Activated CD4-positive, CD25-positive, alpha-beta regulatory T cell treated with anti-CD3 and anti-CD28 coated beads, Interleukin-2, amount 50 U/mL, for 16 hours (primary cell): ENCODE measurements around the gene C1orf50.
"Not testable (repeated sequence)": the region's sequence is repeated elsewhere in the genome, so short reads cannot be mapped to it uniquely, and the experiment has no call there.

Experiments used
- DNase-seq: peaks from one replicate; pipeline ENCODE4 v3.0.0-alpha.2; 2020; ENCODE audit warnings: low read depth, low spot score

C1orf50 gene

DNA sequence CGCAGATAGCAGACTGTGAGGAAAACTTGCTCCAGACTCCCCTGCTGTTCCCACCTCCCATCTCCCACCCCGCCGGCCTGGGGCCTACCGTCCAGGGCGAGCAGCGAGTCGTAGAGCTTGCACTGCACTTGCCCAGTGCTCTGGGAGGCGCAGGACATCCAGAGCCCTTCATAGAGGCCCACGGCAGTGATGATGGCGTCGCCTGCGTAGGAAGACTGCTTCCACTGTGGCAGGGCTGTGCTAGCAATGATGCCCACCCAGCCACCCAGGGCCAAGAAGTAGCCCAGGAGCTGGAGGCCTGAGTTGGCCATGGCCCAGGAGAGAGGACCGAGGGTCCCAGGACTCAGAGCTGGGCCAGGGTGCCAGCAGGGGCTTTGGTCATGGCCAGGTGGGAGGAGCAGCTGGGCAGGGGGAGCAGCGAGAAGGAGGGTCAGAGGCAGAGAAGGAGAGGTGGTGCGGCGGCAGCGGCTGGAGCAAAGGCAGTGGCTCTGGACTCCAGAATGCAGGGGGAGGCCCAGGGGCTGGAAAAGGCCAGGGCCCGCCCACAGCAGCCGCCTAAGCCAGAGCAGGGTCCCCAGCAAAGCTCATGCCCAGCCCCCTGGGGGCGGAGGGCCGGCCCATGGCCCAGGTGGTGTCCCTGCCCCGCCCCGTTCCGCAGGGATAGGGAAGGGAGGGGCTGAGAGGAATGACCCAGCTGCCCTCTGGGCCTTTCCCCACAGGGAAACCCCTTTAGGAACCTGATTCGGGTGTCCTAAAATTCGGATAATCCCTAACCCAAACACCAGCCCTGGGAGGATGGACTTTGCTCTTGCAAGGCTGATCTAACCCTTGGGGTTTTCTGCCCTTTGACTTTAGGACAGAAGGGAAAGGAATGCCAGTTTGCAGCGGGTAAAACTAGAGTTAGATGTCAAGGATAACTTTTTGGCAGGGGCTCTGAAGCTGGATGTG, 27.0 kb upstream of the C1orf50 start, which contains the start of gene CLDN19:
Gene CLDN19, minus strand, starts transcription at position 484 of the 948 bp plus-strand sequence. Its CDS starts 173 bp downstream, at position 311.
- no peak for DNase-seq

DNA sequence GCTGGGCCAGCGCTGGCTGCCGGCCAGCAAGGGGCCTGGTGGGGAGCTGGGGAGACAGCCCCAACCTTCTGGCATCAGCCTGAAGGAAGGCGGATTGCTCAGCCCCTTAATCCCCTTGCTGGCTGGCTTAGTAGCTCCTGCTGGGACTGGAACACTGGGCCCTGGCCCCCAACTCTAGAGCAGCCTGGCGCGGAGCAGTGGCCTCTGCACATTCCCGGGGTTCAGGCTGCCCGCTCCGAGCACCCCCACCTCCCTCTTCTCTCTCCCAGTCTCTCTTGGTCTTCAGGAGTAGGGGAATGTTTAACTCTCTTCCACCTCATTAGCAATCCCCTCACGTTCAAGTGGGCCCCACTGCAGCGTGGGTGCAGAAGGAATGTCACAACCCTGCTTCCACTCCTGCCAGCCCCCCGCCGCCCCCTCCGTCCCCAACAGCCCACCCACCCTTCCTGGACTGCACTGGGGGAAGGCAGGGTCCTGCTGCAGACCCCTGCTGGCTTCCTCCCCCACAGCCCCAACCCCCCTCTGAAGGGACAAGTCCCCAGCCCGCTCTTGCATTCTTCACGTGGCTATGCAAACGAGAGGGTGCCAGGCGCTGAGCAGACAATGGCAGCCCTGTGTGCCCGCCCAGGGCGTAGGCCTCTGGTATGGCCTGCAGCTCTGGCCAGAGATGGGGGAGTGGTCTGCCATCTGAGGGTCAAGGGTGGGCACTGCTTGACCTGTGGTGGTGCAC, 26.0 kb upstream of the C1orf50 start:
- DNase-seq, result no peak

DNA sequence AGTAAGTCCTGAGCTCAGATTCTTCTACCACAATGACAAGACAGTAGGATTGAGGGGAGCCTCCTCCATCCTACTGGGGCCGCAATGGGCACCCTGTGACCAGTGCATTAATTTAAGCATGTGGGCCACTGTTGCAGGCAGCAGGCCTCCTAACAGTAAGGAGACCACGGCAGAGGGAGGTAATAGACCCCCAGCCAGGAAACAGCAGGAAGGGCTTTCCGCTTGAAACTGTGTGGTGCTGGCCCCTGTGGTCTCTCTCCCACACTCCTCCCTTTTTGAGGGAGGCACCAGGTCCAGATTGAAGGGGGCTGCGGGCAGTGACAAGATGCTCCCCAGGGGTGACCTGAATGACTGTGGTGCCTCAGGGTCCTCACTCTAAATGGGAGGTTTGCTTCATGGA, 25.3 kb upstream of the C1orf50 start:
- DNase-seq, result no peak

GRCh38 chr1:42742141-42742540, 24.9 kb upstream of the C1orf50 start:
- DNase-seq, result no peak

GRCh38 chr1:42742617-42743316, 24.3 kb upstream of the C1orf50 start:
- DNase-seq, result no peak

- no peak for DNase-seq
These were observed 23.5 kb upstream of the C1orf50 start for GRCh38 chr1:42743317-42744147.

- DNase-seq, result no peak
These were observed 23.0 kb upstream of the C1orf50 start for GRCh38 chr1:42744148-42744413.

- no peak for DNase-seq
These were observed 21.2 kb upstream of the C1orf50 start for GRCh38 chr1:42745851-42746250.

DNA sequence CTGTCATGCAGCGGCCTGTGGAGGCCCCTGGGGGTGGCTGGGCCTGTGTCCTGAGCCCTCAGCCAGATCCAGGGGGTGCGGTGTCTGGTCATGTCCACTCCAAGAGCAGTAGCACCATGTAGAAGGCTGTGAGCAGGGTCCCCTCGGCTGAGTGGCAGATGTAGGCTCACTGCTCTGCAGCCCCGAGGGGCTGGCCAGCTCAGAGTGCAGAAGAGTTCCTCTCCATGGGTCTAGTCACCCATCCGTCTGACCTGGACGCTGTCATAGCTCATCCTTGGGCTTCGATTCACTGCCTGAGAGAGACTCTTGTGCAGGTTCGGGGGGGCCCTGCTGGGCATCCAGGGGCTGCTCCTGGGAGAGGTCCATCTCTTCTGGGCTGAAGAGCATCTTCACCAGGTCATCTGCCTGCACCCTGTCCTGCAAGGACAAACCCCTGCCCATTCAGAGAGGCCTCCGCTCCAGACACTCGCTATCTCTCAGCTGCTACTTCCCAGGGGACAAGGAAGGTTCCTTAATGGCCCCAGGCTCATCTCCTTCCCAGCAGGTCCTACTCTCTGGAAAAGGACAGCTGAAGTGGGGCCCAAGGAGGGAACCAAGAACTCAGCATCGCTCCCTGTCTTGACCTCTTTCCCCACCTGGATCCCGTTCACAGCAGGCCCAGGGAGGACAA, 20.5 kb upstream of the C1orf50 start:
- no peak for DNase-seq

DNA sequence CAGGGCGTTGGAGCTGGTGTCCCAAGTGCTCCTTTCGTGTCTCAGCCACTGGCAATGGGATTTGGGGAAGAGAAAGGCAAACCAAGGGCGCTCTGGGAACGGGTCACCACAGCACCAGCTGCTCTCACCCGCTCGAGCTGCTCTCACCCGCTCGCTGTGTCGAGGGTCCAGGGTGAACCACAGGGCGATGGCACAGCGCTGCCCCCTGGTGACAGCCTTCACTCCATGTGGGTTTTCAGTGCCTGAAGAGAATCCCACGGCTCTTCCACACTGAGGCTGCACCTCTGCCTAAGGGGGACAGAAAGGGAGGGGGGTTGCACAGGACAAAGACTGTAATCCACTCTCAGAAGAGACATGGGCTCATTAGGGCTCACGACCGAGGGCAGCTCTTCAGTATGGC, 19.9 kb upstream of the C1orf50 start:
- DNase-seq, result peak; percentile 15

- DNase-seq, result no peak
These were observed 19.0 kb upstream of the C1orf50 start for GRCh38 chr1:42748021-42748420.

- no peak for DNase-seq
These were observed 18.3 kb upstream of the C1orf50 start for GRCh38 chr1:42748461-42749410.

DNA sequence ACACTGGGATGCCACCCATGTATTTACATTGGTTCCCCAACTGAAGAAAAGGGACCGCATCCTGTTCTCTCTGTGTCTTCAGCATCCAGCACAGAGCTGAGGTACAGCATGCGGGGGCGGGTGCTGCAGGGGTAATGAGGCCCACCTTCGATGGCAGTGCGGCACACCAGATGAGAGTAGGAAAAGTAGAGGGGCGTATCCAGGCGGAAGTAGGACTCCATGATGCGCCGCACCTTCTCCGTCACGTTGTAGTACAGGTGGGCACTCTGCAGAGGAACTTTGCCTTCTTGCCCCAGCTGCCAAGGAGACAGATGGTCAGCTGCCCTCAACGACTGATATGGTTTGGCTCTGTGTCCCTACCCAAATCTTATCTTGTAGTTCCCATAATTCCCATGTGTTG, 17.0 kb upstream of the C1orf50 start:
- no peak for DNase-seq

DNA sequence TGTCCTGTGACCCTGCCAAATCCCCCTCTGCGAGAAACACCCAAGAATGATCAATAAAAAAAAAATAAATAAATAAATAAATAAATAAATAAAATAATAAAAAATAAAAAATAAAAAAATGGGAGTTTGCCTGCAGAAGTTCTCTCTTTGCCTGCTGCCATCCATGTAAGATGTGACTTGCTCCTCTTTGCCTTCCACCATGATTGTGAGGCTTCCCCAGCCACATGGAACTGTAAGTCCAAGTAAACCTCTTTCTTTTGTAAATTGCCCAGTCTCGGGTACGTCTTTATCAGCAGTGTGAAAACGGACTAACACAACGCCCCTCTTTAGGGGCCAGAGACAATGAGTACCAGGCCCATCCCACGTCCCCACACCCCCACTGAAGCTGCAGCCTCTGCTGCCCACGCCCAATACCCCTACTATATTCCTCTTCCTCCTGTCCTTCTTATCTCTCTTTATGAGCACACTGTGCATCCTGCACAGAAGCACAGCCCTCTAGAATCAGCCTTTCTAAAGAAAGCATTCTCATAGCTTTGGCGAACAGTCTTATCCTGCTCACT, 15.5 kb upstream of the C1orf50 start:
- DNase-seq, result not testable (repeated sequence)

DNA sequence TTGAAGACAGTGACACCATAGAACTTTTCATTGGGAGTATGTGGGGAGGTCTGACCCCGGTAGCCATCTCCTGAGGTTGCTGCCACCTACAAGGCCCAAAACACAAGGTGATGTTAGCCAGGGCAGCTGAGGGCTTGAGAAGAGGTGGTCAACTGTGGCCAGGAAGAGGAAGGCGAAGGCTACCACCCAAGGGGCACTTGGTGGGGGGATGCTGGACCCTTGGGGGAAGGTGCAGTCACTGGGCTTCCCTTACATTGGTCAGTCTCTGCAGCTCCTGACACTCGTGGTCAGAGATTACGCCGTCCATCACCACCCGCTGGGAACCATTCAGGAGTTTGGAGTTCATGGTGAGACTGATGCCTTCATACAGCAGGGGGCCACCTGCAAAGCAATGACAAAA, 14.8 kb upstream of the C1orf50 start:
- DNase-seq, result no peak

GRCh38 chr1:42753070-42753469, 14.0 kb upstream of the C1orf50 start:
- no peak for DNase-seq

DNA sequence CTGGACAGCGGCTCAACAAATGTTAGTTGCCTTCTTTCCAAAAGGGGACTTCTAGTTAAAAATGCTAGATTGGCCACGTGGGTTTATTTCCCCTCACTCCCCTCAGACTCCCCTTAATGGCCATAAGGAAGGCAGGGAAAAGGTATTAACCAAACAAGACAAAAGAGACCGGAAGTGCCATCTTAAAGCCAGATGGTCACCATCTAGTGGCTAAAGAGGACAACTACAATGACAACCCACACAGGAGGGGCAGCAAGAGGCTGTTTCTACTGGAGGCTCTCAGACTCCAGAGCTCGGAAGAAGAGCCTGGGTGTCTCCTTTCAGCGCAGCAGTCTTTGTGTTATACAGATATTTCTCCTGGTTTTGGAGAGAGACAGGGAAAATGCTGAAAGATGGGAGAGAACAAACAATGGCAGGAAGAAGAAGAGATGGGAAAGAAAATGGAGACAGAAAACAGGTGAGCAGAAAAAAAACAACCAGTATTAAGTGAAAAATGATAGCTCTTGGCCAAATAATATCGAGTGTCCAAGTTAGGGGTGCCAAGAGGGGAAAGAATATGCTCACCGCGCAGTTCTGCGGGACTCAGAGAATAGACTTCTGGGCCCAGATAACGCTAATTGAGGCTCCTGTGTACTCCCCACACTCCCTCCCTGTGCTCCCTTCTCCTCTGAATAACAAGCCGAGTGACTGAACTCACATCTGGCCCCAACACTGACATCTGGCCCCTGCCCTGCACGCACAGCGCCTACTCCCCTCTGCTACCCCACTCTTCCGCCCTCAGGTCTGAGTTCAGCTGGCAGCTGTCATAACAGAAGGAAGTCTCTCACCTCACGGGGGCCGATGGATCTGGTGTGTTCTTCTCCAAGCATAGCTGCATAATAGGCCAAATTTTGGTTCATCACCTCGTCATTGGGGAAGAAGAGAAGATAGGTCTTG, 9.8 kb upstream of the C1orf50 start:
- no peak for DNase-seq

GRCh38 chr1:42757892-42758275, 9.2 kb upstream of the C1orf50 start:
- DNase-seq, result no peak
